WERI-Rb-1 (cell line): ENCODE measurements around the gene PABPC3.

Experiments
- DNase-seq: peaks from one replicate; pipeline ENCODE4 v3.0.0-alpha.2; 2020
- H3K27ac ChIP-seq: fragments of 250-450 bp; sonication (Bioruptor Pico); 2 replicates; pipeline ENCODE4 v1.5.1; 2020; ENCODE audit warnings: mild to moderate bottlenecking, moderate library complexity
- H3K27me3 ChIP-seq: fragments of 250-450 bp; sonication (Bioruptor Pico); 2 replicates; pipeline ENCODE4 v1.5.1; 2021; ENCODE audit warnings: mild to moderate bottlenecking, low read depth, moderate library complexity; ENCODE audit not compliant: insufficient read depth, severe bottlenecking
- H3K36me3 ChIP-seq: fragments of 250-450 bp; sonication (Bioruptor Pico); 2 replicates; pipeline ENCODE4 v1.5.1; 2020; ENCODE audit warnings: mild to moderate bottlenecking, moderate library complexity
- H3K4me3 ChIP-seq: 2 replicates; pipeline ENCODE4 v1.5.1; 2011; ENCODE audit warnings: low read depth, mild to moderate bottlenecking, control low read depth, low read length
- H3K9me3 ChIP-seq: fragments of 250-450 bp; sonication (Bioruptor Pico); 2 replicates; pipeline ENCODE4 v1.5.1; 2021; ENCODE audit warnings: mild to moderate bottlenecking, moderate library complexity; ENCODE audit not compliant: severe bottlenecking
- TF ChIP-seq, protein P1 (sequence below): IDR thresholded peaks from 2 replicates; pipeline ENCODE4 v1.5.1; 2011; ENCODE audit warnings: low read depth, mild to moderate bottlenecking, control low read depth, inconsistent platforms, low read length

PABPC3 gene

DNA sequence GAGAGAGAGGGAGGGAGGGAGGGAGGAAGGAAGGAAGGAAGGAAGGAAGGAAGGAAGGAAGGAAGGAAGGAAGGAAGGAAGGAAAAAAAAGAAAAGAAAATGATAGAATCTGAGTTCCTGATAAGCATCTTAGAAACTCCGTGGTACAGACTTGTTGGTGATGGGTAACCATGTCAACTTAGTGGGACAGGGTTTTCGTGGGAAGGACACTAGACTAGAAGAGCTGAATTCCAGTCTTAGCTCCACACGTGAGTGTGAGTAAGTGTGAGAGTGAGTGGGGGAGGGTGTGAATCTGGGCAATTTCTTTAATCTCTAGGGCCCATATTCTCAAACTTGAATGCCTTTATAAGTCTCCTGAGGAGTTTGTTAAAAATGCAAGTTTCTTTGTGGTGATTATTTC is 35.0 kb downstream of the PABPC3 start:
- Histone ChIP-seq H3K27ac (no peak overlapping the region), H3K9me3 (peaks cover 10% of the 10 kb centered on the region), H3K27me3 (no peaks in the 10 kb centered on the region), H3K4me3 (no peak overlapping the region), H3K36me3 (no peaks in the 10 kb centered on the region)
- no peak for DNase-seq
- TF ChIP-seq, protein P1, sequence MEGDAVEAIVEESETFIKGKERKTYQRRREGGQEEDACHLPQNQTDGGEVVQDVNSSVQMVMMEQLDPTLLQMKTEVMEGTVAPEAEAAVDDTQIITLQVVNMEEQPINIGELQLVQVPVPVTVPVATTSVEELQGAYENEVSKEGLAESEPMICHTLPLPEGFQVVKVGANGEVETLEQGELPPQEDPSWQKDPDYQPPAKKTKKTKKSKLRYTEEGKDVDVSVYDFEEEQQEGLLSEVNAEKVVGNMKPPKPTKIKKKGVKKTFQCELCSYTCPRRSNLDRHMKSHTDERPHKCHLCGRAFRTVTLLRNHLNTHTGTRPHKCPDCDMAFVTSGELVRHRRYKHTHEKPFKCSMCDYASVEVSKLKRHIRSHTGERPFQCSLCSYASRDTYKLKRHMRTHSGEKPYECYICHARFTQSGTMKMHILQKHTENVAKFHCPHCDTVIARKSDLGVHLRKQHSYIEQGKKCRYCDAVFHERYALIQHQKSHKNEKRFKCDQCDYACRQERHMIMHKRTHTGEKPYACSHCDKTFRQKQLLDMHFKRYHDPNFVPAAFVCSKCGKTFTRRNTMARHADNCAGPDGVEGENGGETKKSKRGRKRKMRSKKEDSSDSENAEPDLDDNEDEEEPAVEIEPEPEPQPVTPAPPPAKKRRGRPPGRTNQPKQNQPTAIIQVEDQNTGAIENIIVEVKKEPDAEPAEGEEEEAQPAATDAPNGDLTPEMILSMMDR, result no peak

DNA sequence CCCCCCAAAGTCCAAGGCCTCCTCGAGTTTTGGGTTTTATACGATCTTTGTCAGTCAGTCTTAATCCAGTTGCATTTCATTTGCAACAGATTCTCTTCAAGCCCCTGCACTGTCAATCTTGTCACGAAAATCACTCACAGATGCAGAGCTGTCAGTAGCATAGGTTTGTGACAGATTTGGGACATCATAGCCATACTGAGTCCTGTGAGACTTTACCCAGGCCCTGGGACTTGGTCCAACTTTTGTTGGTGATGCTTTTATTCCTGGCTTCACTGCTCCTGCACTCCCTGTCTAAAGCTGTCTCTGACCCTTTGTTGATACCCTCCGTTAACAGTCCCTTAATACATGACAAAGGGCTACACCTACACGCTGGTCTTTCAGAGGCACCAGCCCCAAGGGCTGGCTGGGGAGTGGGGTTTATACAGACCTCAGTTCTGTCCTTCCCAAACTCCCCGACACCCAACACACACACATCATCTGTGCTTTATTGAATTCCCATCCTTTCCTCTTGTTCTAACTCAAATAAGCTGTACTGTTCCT is 36.0 kb downstream of the PABPC3 start:
- Histone ChIP-seq H3K4me3 (no peak overlapping the region), H3K36me3 (no peaks in the 10 kb centered on the region), H3K27me3 (no peaks in the 10 kb centered on the region), H3K27ac (no peak overlapping the region), H3K9me3 (peaks cover 7% of the 10 kb centered on the region)
- no peak for DNase-seq
- TF ChIP-seq, protein P1, result no peak

DNA sequence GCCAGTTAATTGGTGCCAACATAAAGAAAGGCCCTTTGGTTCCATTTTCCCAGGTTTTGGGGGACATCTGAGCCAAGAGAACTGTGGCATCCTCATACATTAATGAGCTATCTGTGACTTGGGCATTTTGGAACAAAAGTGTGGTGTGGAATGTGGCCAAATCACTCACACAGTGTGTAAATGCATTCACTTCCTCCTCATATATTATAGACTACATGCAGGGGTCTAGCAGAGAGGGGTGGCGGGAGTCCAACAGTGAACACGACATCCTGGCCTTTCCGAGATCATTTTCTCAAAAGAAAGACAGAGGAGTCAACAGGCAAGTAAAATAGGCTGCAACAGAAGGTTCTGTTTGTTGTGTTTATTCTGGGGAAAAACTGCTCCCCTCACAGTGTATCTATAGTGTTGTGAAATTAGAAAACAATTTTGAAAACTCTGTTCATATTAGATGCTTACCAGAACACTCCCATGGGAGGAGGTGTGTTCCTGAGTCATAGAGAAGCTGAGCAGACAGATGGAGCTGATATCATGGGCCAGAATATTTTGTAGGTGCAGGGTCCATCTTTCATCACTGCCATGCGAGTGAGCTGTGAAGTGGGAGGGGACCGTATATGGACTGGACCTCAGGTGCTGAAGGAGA is 36.9 kb downstream of the PABPC3 start:
- TF ChIP-seq, protein P1, result no peak
- Histone ChIP-seq H3K4me3 (no peak overlapping the region), H3K36me3 (no peaks in the 10 kb centered on the region), H3K27me3 (no peaks in the 10 kb centered on the region), H3K9me3 (peaks cover 7% of the 10 kb centered on the region), H3K27ac (no peak overlapping the region)
- no peak for DNase-seq

DNA sequence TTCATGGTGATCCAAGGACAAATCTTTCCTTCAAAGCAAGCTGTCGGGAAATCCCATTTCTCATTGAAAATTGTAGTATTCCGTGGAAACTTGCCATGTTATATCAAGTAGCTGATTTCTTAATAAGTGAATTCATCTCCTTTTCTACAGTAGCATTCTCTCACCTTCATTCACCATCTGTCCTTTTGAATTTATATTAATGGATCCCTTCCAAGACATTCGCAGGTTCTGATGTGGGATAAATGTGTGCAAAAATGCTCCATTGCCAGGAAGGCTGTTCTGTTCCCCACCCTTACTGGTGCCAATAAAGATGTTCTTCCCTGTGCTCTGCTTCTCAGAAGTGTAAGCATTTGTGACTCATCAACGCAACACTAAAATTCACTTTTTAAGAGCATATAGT is 40.0 kb downstream of the PABPC3 start:
- TF ChIP-seq, protein P1, result no peak
- no peaks in the 10 kb centered on the region for H3K36me3 ChIP-seq
- peaks cover 7% of the 10 kb centered on the region for H3K9me3 ChIP-seq
- DNase-seq, result no peak
- no peak overlapping the region for H3K4me3 ChIP-seq
- H3K27ac ChIP-seq, result no peak overlapping the region
- H3K27me3 ChIP-seq, result no peaks in the 10 kb centered on the region

DNA sequence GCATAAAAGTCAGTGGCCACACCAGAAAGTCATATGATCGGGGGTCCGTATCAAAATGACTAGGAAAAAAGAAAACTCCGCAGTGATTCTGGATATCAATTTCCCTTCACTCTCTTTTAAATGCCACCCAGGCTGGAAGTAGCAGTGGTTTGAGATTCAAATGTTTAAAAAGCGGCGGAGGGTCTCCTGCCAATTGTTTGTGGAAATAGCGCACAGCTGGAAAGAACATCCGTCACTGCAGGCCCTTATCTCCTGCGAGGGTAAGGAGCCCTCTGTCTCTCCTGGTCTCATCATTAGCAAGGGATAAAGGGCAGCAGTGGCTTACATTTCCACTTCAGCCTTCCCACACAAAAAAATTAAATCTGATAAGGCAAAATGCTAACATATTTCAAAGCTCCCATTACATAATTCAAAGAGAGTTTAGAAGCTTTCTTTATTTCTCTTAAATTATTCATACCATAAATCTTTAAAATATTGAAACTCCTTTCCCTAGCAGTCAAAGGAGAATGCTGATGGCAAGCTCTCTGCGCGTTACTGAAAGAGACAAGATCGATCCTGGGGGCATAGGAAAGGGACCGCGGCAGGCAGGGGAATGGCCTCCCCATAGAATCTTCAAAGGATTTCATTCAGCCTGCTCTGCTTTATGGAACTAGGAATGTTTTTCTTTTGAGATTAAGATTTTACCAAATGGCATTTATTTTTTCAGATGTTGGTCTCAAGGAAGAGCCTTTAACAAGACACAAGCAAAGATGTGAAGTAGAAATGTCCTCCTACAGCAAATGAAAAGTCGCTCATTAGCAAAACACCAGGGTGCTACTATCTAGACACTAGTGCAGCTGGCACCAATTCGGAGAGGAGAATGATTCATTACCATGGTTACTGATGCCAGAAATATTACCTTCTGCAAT is 41.2 kb downstream of the PABPC3 start:
- Histone ChIP-seq H3K27ac (no peak overlapping the region), H3K36me3 (no peaks in the 10 kb centered on the region), H3K27me3 (no peaks in the 10 kb centered on the region), H3K4me3 (no peak overlapping the region), H3K9me3 (peaks cover 9% of the 10 kb centered on the region)
- DNase-seq, result no peak
- TF ChIP-seq, protein P1, result no peak
